Measurements from ENCODE around the gene RESF1. TPM values are rescaled to one million over a fixed set of nuclear protein-coding genes. Genes with fewer than 3 reads are reported as not detected.

RESF1 gene
- total RNA-seq (2013; cell fraction: nucleolus; rRNA removed), result 230 and 232 TPM in 2 replicates
- total RNA-seq (2014; rRNA removed) (35.0 and 45.0 TPM in 2 replicates), total RNA-seq (2014; rRNA removed; fragmentation: Illumina TruSeq; extraction: Trizol) (78.7 and 81.8 TPM in 2 replicates), total RNA-seq (2021) (54.5 and 60.5 TPM in 2 replicates), polyA plus RNA-seq (2011; rRNA removed) (52.8 and 79.3 TPM in 2 replicates), polyA plus RNA-seq (2014; fragmentation: Illumina TruSeq; extraction: Trizol) (68.8 and 117 TPM in 2 replicates), polyA plus RNA-seq (2014; fragmentation: Nextera tagmentation; extraction: Ambion mirVana) (10 to 100 TPM; 18.9 to 23.6 TPM), polyA plus RNA-seq (2014; rRNA removed) (31.7 and 41.8 TPM in 2 replicates), polyA plus RNA-seq (2016; fragmentation: Nextera tagmentation; extraction: Ambion mirVana) (10 to 100 TPM; 33.4 to 37.6 TPM), polyA minus RNA-seq (2011; rRNA and poly(A)+ RNA removed) (53.7 and 91.1 TPM in 2 replicates), Bru-seq, nascent RNA (percentile 95 among the genes with signal in this experiment), BruChase-seq, experiment 1, labeled RNA remaining after a 6-hour chase (percentile 89 among the genes with signal in this experiment), BruChase-seq, experiment 2, labeled RNA remaining after a 2-hour chase (percentile 97 among the genes with signal in this experiment)
- 18.6 TPM for polyA plus RNA-seq (2011; ENCODE audit: low read depth)
- polyA plus RNA-seq (2011; cell fraction: cytosol; rRNA removed), result 22.8 and 32.1 TPM in 2 replicates
- polyA plus RNA-seq (2011; cell fraction: nucleus; rRNA removed), result 62.1 and 62.4 TPM in 2 replicates
- polyA plus RNA-seq (2012), result 36.4 and 37.0 TPM in 2 replicates
- 19.5 and 26.6 TPM in 2 replicates for polyA minus RNA-seq (2011; cell fraction: cytosol; rRNA and poly(A)+ RNA removed)
- polyA minus RNA-seq (2011; cell fraction: nucleus; rRNA and poly(A)+ RNA removed), result 37.2 and 48.0 TPM in 2 replicates
- long read RNA-seq, experiment 1, partial matches to known transcripts, result 8 of 10 reads
- long read RNA-seq, experiment 1, other reads (novel, unspliced or antisense), result 1 of 10 reads
- long read RNA-seq, experiment 2, transcript KIAA1551-206 (3 exons, 362 nt), result major isoform, 13 of 135 reads
- long read RNA-seq, experiment 2, partial matches to known transcripts, result 93 of 135 reads
- long read RNA-seq, experiment 2, other reads (novel, unspliced or antisense), result 26 of 135 reads

DNA sequence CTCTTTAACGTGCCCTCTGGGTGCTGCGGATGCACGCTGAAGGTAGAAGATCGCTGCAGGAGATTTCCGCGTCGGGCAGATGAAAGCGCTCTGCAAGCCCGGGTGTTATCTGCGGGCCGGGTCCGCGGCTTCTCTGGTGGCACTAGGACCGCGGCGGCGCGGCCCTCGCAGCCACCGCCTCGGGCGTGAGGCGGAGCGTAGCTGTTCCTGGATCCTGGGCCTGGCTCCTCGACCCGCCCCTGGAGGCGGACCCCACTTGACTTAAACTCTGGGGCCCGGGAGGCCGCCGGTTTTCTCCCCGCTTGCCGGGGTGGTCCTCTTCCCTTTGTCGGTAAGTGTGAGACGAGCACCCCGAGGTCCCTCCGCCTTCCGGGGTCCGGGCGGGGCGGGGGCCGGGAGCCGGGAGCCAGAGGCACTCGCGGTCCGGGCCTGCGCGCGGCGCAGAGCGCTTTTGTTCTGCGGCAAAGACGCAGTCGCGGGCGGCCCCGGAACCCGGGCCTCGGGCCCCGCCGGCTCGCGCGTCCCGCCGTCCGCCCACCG is at the start of gene RESF1:
Gene RESF1 (plus strand): TSS at position 255 of the 540 bp plus-strand sequence. CDS start 21,541 bp downstream, outside the sequence.
- SMC1A ChIA-PET (ENCODE audit: uncharacterized antibody, unreplicated experiment), result interaction anchor here (0.6 to 1.5 kb wide), 7 partner anchors 9 to 306 kb away, joined by 3 to 4 read pairs (median 3); no protein-coding TSS in a partner anchor
- ATAC-seq (peak; percentile 92), FAIRE-seq (no peak), DNase-seq (ENCODE audit: low read depth, low spot score) (peak; percentile 57)
- no TSS peak for BruUV-seq (replicated peaks)
- in situ Hi-C loops (cut with MboI), result no loop called here
- Histone ChIP-seq H3K4me2 (ENCODE audit: control insufficient read depth, insufficient read depth) (peak within 1 kb of the TSS; percentile 92), H4K20me1 (ENCODE audit: control insufficient read depth, insufficient read depth) (no peaks in the 10 kb centered on the region), H3K27me3 (replicated peaks in 1 of 2; ENCODE audit: control insufficient read depth in 2 of 2, insufficient read depth in 2 of 2, low read length in 1 of 2) (no peaks in the 10 kb centered on the region), H2AFZ (ENCODE audit: control insufficient read depth, low read depth, low read length) (peak within 1 kb of the TSS; percentile 50), H3K27ac (ENCODE audit: control insufficient read depth, insufficient read depth) (peak within 1 kb of the TSS; percentile 76), H3K9ac (ENCODE audit: control insufficient read depth, insufficient read depth, low read length) (peak within 1 kb of the TSS; percentile 91), H3K9me3 (replicated peaks; ENCODE audit: control insufficient read depth, insufficient read depth, low read length) (peaks cover 3% of the 10 kb centered on the region), H3K79me2 (ENCODE audit: control insufficient read depth, insufficient read depth, low read length) (peaks cover 55% of the 10 kb centered on the region), H3K4me3 (peak within 1 kb of the TSS; percentile 86), H3K36me3 (ENCODE audit: control insufficient read depth in 2 of 2, insufficient read depth in 2 of 2, low read length in 1 of 2) (no peaks in the 10 kb centered on the region), H3K4me1 (ENCODE audit: control insufficient read depth, insufficient read depth, low read length) (peaks cover 12% of the 10 kb centered on the region; the same call in 1 of the 2 replicates)
- WGBS (ENCODE audit: insufficient coverage, insufficient replicate concordance, low lambda C conversion rate, missing lambda C conversion rate), result under 1% methylated on average over 58 of the region's 67 CpGs
- intact Hi-C loops (cut with micrococcal nuclease; ENCODE audit: unreplicated experiment), result loop anchor here (1.0 to 5.0 kb wide), 3 partner anchors 63 to 207 kb away; no protein-coding TSS in a partner anchor
- RAD21 ChIA-PET (ENCODE audit: unreplicated experiment), result interaction anchor here (1.0 to 6.2 kb wide), 13 partner anchors 27 to 342 kb away, joined by 3 to 47 read pairs (median 4); partner anchors contain the start of genes AMN1 and BICD1
- POLR2A ChIA-PET, result interaction anchor here (0.5 to 1.5 kb wide), 7 partner anchors 8 to 801 kb away, joined by 3 to 6 read pairs (median 3); no protein-coding TSS in a partner anchor
- CTCF ChIA-PET, result interaction anchor here (1.6 kb wide), 1 partner anchor 353 kb away, joined by 4 read pairs; no protein-coding TSS in a partner anchor
- TF ChIP-seq SP1 (IDR thresholded peaks at IDR 0.05; ENCODE audit: low read depth, low read length) (peak; percentile 69), RELA (IDR thresholded peaks at IDR 0.05; ENCODE audit: borderline replicate concordance, partially characterized antibody) (no peak), MTA3 (IDR thresholded peaks at IDR 0.05; ENCODE audit: borderline replicate concordance, low read length) (peak; percentile 29; the same call in 1 of the 2 replicates), ZNF687 (IDR thresholded peaks at IDR 0.05) (0 out of 2 replicates have a peak, but pooled peaks have one; percentile 43), ZBTB33 (IDR thresholded peaks at IDR 0.05) (no peak)
- TF ChIP-seq, protein P1, sequence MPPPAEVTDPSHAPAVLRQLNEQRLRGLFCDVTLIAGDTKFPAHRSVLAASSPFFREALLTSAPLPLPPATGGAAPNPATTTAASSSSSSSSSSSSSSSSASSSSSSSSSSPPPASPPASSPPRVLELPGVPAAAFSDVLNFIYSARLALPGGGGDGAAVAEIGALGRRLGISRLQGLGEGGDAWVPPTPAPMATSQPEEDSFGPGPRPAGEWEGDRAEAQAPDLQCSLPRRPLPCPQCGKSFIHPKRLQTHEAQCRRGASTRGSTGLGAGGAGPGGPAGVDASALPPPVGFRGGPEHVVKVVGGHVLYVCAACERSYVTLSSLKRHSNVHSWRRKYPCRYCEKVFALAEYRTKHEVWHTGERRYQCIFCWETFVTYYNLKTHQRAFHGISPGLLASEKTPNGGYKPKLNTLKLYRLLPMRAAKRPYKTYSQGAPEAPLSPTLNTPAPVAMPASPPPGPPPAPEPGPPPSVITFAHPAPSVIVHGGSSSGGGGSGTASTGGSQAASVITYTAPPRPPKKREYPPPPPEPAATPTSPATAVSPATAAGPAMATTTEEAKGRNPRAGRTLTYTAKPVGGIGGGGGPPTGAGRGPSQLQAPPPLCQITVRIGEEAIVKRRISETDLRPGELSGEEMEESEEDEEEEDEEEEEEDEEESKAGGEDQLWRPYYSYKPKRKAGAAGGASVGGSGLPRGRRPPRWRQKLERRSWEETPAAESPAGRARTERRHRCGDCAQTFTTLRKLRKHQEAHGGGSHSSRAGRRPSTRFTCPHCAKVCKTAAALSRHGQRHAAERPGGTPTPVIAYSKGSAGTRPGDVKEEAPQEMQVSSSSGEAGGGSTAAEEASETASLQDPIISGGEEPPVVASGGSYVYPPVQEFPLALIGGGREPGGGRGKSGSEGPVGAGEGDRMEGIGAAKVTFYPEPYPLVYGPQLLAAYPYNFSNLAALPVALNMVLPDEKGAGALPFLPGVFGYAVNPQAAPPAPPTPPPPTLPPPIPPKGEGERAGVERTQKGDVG (CRISPR knock-in tag; IDR thresholded peaks at IDR 0.05), result no peak

Data from GM12878 (cell line).